Activated CD4-positive, alpha-beta T cell treated with anti-CD3 and anti-CD28 coated beads, Interleukin-2, amount 10 ng/mL, durations not matched to agents 24 days and 14 days (primary cell): Measurements from ENCODE around the gene KLRC2. TPM values are rescaled to one million over a fixed set of nuclear protein-coding genes. Genes with fewer than 3 reads are reported as not detected.
"Not testable (repeated sequence)": the region's sequence is repeated elsewhere in the genome, so short reads cannot be mapped to it uniquely, and the experiment has no call there.

Experiments
- DNase-seq: peaks from one replicate; pipeline ENCODE4 v3.0.0; 2022
- H3K27ac Mint-ChIP-seq: one replicate; pipeline ENCODE4 v1.8.0; 2022; ENCODE audit warnings: mild to moderate bottlenecking, mixed read lengths
- H3K27me3 Mint-ChIP-seq: one replicate; pipeline ENCODE4 v1.8.0; 2022; ENCODE audit warnings: mixed read lengths
- H3K36me3 Mint-ChIP-seq: one replicate; pipeline ENCODE4 v1.8.0; 2022; ENCODE audit warnings: low read depth, mild to moderate bottlenecking, mixed read lengths
- H3K4me1 Mint-ChIP-seq: one replicate; pipeline ENCODE4 v1.8.0; 2021; ENCODE audit warnings: mixed read lengths
- H3K4me3 Mint-ChIP-seq: one replicate; pipeline ENCODE4 v1.8.0; 2022; ENCODE audit warnings: mild to moderate bottlenecking, moderate library complexity, mixed read lengths
- H3K9me3 Mint-ChIP-seq: one replicate; pipeline ENCODE4 v1.8.0; 2021; ENCODE audit warnings: mixed read lengths
- intact Hi-C: fragments of 100-400 bp; cut with micrococcal nuclease; formaldehyde crosslinking; loops from one replicate; pipeline ENCODE4 v1.15.1; 2023
- total RNA-seq: library from RNA; stranded (reverse); gene quantifications from 2 replicates; pipeline ENCODE4 v1.2.3, GENCODE V29; 2022

KLRC2 gene
- total RNA-seq, 1 donor from 2014 or later = not detected

- peaks cover 26% of the 10 kb centered on the region for H3K27me3 Mint-ChIP-seq
- H3K9me3 Mint-ChIP-seq, H3K36me3 Mint-ChIP-seq, intact Hi-C loops, DNase-seq, H3K4me3 Mint-ChIP-seq, H3K4me1 Mint-ChIP-seq, H3K27ac Mint-ChIP-seq: not testable (repeated sequence)
Measured at GRCh38 chr12:10394531-10395152, 41.2 kb downstream of the KLRC2 start.

DNA sequence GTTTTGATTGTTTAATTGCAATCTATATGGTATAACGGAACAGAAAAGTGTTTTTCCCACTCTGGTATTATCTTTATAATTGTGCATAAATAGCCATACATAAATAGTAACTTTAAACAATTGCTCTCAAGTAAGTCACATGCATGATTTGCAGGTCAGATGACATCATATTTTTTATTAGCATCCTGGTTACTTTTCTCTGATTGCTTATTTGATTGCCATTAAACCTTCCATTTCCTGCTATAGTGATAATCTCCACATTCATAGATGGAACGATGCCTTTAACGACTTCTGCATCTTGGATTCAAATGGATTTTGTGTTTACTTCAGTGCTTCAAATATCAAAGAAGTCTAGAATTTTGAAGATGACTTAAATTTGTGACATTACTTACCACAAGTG lies 42.5 kb downstream of the KLRC2 start:
- Mint-ChIP-seq H3K9me3 (no peaks in the 10 kb centered on the region), H3K4me3 (no peak overlapping the region), H3K27ac (no peak overlapping the region), H3K27me3 (peaks cover 28% of the 10 kb centered on the region), H3K4me1 (no peaks in the 10 kb centered on the region), H3K36me3 (no peaks in the 10 kb centered on the region)
- no peak for DNase-seq
- intact Hi-C loops = no loop called here

GRCh38 chr12:10392394-10392930 lies 43.3 kb downstream of the KLRC2 start:
- H3K4me3 Mint-ChIP-seq = no peak overlapping the region
- H3K27me3 Mint-ChIP-seq = peaks cover 28% of the 10 kb centered on the region
- H3K27ac Mint-ChIP-seq = no peak overlapping the region
- no peak for DNase-seq
- intact Hi-C loops = no loop called here
- no peaks in the 10 kb centered on the region for H3K36me3 Mint-ChIP-seq
- no peaks in the 10 kb centered on the region for H3K4me1 Mint-ChIP-seq
- H3K9me3 Mint-ChIP-seq = no peaks in the 10 kb centered on the region

DNA sequence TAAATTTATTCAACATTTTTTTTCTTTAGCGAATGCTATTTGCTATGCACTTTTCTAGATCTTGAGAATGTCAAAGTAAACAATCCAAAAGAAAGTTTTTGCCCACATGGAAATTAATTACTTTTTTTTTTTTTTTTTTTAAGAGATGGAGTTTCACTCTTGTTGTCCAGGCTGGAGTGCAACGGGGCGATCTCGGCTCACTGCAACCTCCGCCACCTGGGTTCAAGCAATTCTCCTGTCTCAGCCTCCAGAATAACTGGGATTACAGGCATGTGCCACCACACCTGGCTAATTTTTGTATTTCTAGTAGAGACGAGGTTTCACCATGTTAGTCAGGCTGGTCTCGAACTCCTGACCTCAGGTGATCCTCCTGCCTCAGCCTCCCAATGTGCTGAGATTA lies 44.8 kb downstream of the KLRC2 start:
- intact Hi-C loops, H3K4me3 Mint-ChIP-seq, H3K4me1 Mint-ChIP-seq, H3K9me3 Mint-ChIP-seq, DNase-seq, H3K27ac Mint-ChIP-seq, H3K36me3 Mint-ChIP-seq: not testable (repeated sequence)
- H3K27me3 Mint-ChIP-seq = peaks cover 31% of the 10 kb centered on the region

DNA sequence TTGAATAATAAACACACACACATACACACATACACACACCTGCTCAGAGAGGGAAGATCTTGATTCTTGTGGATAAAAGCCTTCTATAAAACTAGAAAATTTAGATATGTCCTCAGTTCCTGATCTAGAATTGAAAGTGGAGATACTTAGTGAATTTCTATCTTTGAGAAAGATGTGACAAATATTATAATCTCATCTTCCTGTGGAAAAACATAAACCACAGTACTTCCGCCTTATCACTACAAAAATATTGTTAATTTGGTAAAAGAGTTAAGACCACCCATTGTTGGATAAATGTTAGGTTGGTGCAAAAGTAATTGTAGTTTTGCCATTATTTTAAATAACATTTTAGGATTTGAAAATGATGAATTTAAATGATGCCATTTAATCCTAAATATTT lies 45.9 kb downstream of the KLRC2 start, which contains the start of gene KLRK1:
Gene KLRK1 (minus strand): TSS at position 138 of the 400 bp plus-strand sequence. CDS start 1,231 bp downstream, outside the sequence.
- Mint-ChIP-seq H3K9me3 (no peaks in the 10 kb centered on the region), H3K36me3 (no peaks in the 10 kb centered on the region), H3K4me3 (no peak within 1 kb of the TSS), H3K27me3 (peaks cover 36% of the 10 kb centered on the region), H3K27ac (no peak within 1 kb of the TSS), H3K4me1 (no peaks in the 10 kb centered on the region)
- intact Hi-C loops = no loop called here
- no peak for DNase-seq

DNA sequence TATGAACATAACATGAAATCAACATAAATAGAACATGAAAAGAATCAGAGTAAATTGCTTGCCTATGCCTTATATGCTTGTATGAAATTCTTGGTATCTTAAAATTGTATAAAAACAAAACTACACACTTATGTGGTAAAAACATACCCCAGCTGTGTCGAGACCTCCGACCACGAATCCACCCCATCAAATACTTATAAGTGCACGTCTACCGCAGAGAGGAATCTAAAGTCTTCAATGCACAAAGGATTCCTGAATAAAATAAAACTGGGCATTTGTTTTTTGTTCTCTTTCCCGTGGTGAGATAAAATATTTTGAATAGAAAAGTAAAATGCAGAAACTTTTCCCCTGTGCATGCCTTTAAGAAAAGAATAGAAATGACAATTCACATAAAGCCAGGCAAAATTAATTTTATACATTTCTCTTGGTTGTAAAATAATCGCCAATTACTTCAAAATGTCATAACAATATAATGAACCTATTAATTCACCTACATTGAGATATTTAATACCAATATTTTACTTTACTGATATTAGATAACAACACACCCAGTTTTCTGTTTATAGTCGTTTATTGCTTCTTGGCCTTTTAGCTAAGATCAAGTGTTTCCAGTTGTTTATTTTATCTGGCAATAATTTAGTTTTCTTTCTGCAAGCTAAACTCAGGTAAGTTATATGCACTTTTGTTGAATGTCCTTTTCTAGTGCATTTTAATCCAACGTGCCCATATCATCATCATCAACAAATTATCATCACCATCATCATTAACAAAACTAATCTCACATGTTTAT lies 47.0 kb downstream of the KLRC2 start:
- intact Hi-C loops = no loop called here
- Mint-ChIP-seq H3K4me1 (no peaks in the 10 kb centered on the region), H3K9me3 (no peaks in the 10 kb centered on the region), H3K4me3 (no peak overlapping the region), H3K27me3 (peaks cover 44% of the 10 kb centered on the region), H3K36me3 (no peaks in the 10 kb centered on the region), H3K27ac (no peak overlapping the region)
- DNase-seq = no peak

- intact Hi-C loops, H3K4me3 Mint-ChIP-seq, H3K9me3 Mint-ChIP-seq, H3K4me1 Mint-ChIP-seq, H3K36me3 Mint-ChIP-seq, H3K27ac Mint-ChIP-seq, DNase-seq: not testable (repeated sequence)
- H3K27me3 Mint-ChIP-seq = peaks cover 47% of the 10 kb centered on the region
Measured at GRCh38 chr12:10387498-10387897, 48.3 kb downstream of the KLRC2 start.

GRCh38 chr12:10386857-10387256 lies 49.0 kb downstream of the KLRC2 start:
- intact Hi-C loops = no loop called here
- Mint-ChIP-seq H3K36me3 (no peaks in the 10 kb centered on the region), H3K4me1 (no peaks in the 10 kb centered on the region), H3K27ac (no peak overlapping the region), H3K27me3 (peaks cover 47% of the 10 kb centered on the region), H3K9me3 (no peaks in the 10 kb centered on the region), H3K4me3 (no peak overlapping the region)
- no peak for DNase-seq

DNA sequence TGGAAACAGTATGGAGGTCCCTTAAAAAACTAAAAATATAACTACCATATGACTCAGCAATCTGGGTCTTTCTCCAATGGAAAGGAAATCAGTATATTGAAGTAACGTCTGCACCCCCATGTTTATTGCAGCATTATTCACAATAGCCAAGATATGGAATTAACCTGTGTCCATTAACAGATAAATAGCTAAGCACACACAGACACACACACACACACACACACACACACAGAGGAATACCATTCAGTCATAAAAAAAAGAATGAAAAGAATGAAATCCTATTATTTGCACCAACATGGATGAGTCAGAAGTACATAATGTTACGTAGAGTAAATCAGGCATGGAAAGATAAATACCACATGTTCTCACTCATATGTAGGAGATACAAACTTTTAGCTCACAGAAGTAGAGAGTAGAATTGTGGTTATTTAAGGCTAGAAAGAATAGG lies 50.6 kb downstream of the KLRC2 start:
- no peaks in the 10 kb centered on the region for H3K9me3 Mint-ChIP-seq

DNA sequence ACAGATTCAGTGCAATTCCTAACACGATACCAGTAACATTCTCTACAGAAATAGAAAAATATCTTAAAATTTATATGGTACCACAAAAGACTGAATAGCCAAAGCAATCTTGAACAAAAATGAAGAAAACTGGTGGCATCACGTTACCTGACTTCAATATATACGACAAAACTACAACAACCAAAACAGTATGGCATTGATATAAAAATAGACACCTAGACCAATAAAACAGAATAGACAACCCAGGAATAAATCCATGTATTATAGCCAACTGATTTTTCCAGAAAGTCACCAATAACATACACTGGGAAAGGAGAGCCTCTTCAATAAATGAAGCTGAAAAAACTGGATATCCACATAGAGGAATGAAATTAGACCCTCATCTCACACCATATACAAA lies 51.6 kb downstream of the KLRC2 start:
- Mint-ChIP-seq H3K27ac (no peak overlapping the region), H3K4me3 (no peak overlapping the region), H3K36me3 (no peaks in the 10 kb centered on the region), H3K9me3 (no peaks in the 10 kb centered on the region), H3K27me3 (peaks cover 39% of the 10 kb centered on the region), H3K4me1 (no peaks in the 10 kb centered on the region)
- intact Hi-C loops = no loop called here
- no peak for DNase-seq

More for the DNA sequence above, 50.6 kb downstream of the KLRC2 start:
- Mint-ChIP-seq H3K36me3 (no peaks in the 10 kb centered on the region), H3K4me3 (no peak overlapping the region), H3K27me3 (peaks cover 45% of the 10 kb centered on the region), H3K27ac (no peak overlapping the region), H3K4me1 (no peaks in the 10 kb centered on the region)
- intact Hi-C loops = no loop called here
- DNase-seq = no peak

DNA sequence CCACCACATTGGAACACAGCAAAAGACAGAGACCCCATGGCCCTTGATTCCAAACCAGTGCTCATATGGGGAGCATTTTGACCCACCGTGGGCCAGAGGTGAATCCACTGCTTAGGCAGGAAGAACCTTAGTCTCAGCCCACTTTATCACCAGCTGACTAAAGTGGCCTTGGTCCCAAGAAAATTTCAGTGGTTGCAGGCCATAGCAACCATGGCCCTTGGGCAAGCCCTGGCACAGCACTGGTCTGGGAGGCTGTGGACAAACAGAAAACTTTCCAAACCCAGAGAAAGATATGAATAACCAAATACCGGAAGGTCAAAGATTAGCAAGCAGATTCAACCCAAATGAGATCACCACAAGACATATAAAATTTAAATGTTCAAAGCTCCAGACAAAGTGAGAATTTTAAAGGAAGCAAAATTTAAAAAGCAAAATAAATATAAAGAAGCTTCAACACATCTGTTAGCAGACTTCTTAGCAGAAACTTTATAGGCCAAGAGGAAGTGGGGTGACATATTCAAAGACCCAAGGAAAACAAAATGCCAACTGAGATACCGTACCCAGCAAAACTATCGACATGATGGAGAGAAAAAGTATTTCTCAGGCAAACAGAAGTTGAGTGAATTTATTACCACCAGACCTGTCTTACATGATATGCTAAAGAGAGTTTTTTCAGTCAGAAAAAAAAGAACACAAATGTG lies 53.7 kb downstream of the KLRC2 start:
- no peak overlapping the region for H3K4me3 Mint-ChIP-seq
- intact Hi-C loops = no loop called here
- H3K36me3 Mint-ChIP-seq = no peaks in the 10 kb centered on the region
- H3K27ac Mint-ChIP-seq = no peak overlapping the region
- no peaks in the 10 kb centered on the region for H3K4me1 Mint-ChIP-seq
- H3K27me3 Mint-ChIP-seq = peaks cover 35% of the 10 kb centered on the region
- H3K9me3 Mint-ChIP-seq = no peaks in the 10 kb centered on the region
- DNase-seq = no peak
